Measurements from ENCODE around the gene CEP57L1.
"Not testable (repeated sequence)": the region's sequence is repeated elsewhere in the genome, so short reads cannot be mapped to it uniquely, and the experiment has no call there.

DNA sequence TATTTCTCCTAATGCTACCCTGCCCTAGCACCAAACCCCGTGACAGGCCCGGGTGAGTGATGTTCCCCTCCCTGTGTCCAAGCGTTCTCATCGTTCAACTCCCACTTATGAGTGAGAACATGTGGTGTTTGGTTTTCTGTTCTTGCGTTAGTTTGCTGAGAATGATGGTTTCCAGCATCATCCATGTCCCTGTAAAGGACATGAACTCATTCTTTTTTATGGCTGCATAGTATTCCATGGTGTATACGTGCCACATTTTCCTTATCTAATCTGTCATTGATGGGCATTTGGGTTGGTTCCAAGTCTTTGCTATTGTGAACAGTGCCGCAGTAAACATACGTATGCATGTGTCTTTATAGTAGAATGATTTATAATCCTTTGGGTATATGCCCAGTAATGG is 14.4 kb downstream of the CEP57L1 start:
- TF ChIP-seq, protein P1, sequence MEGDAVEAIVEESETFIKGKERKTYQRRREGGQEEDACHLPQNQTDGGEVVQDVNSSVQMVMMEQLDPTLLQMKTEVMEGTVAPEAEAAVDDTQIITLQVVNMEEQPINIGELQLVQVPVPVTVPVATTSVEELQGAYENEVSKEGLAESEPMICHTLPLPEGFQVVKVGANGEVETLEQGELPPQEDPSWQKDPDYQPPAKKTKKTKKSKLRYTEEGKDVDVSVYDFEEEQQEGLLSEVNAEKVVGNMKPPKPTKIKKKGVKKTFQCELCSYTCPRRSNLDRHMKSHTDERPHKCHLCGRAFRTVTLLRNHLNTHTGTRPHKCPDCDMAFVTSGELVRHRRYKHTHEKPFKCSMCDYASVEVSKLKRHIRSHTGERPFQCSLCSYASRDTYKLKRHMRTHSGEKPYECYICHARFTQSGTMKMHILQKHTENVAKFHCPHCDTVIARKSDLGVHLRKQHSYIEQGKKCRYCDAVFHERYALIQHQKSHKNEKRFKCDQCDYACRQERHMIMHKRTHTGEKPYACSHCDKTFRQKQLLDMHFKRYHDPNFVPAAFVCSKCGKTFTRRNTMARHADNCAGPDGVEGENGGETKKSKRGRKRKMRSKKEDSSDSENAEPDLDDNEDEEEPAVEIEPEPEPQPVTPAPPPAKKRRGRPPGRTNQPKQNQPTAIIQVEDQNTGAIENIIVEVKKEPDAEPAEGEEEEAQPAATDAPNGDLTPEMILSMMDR (conservative IDR thresholded peaks at IDR 0.05 in 1 of 2, IDR thresholded peaks at IDR 0.05 in 1 of 2; ENCODE audit: extremely low read depth in 1 of 2, insufficient read depth in 1 of 2, low read depth in 1 of 2, low read length in 2 of 2): not testable (repeated sequence)
- TF ChIP-seq EZH2 (IDR thresholded peaks at IDR 0.05; ENCODE audit: borderline replicate concordance, low read length): not testable (repeated sequence)

Measured in mammary epithelial cell (primary cell).